Liver (tissue), 9 donors: ENCODE data around the gene AGTR2. TPM values are rescaled to one million over a fixed set of nuclear protein-coding genes. Genes with fewer than 3 reads are reported as not detected.

ENCODE experiments used
- DNase-seq: peaks from one replicate; pipeline ENCODE4 v3.0.0-alpha.2; 2017; ENCODE audit warnings: low spot score
- H3K27ac ChIP-seq, 2 donors: one replicate each; pipeline ENCODE4 v1.7.0; 2013; ENCODE audit warnings: inconsistent platforms in 2 of 2, low read length in 2 of 2, control low read depth in 1 of 2, low read depth in 1 of 2, mild to moderate bottlenecking in 1 of 2
- H3K27me3 ChIP-seq, 4 donors: one replicate each; pipeline versions ENCODE4 v1.6.1 to v1.7.0; 2013; ENCODE audit warnings: low read length in 3 of 4, inconsistent platforms in 1 of 4, mild to moderate bottlenecking in 1 of 4, moderate library complexity in 1 of 4; ENCODE audit not compliant: control insufficient read depth in 4 of 4, insufficient read depth in 4 of 4
- H3K36me3 ChIP-seq, 4 donors: one replicate each; pipeline versions ENCODE4 v1.6.1 to v1.7.0; 2013; ENCODE audit warnings: low read length in 3 of 4, mild to moderate bottlenecking in 3 of 4, low read depth in 1 of 4, moderate library complexity in 1 of 4; ENCODE audit not compliant: control insufficient read depth in 4 of 4, insufficient read depth in 3 of 4
- H3K4me1 ChIP-seq, 4 donors: one replicate each; pipeline versions ENCODE4 v1.6.1 to v1.7.0; 2013; ENCODE audit warnings: low read length in 3 of 4, mild to moderate bottlenecking in 3 of 4, moderate library complexity in 1 of 4; ENCODE audit not compliant: control insufficient read depth in 4 of 4, insufficient read depth in 4 of 4
- H3K4me3 ChIP-seq, 3 donors: one replicate each; pipeline versions ENCODE4 v1.6.1 to v1.7.0; 2013; ENCODE audit warnings: low read length in 3 of 3, control low read depth in 1 of 3, low read depth in 1 of 3, mild to moderate bottlenecking in 1 of 3
- H3K9ac ChIP-seq, 2 donors: one replicate each; pipeline ENCODE4 v1.7.0; 2013; ENCODE audit warnings: low read length in 2 of 2, mild to moderate bottlenecking in 2 of 2, moderate library complexity in 2 of 2, control low read depth in 1 of 2, low read depth in 1 of 2
- H3K9me3 ChIP-seq, 4 donors: one replicate each; pipeline versions ENCODE4 v1.6.1 to v1.7.0; 2013; ENCODE audit warnings: low read length in 3 of 4; ENCODE audit not compliant: control insufficient read depth in 4 of 4
- ATF3 ChIP-seq: IDR thresholded peaks from 2 replicates; pipeline ENCODE4 v1.6.1; 2016; ENCODE audit warnings: antibody characterized with exemption
- EGR1 ChIP-seq, 2 donors: IDR thresholded peaks; 2 replicates each; pipeline ENCODE4 v1.6.1; 2016 to 2018; ENCODE audit warnings: antibody characterized with exemption in 2 of 2, low read depth in 2 of 2
- FOXA1 ChIP-seq: IDR thresholded peaks from 2 replicates; pipeline ENCODE4 v1.6.1; 2016; ENCODE audit warnings: antibody characterized with exemption
- FOXA2 ChIP-seq: IDR thresholded peaks from 2 replicates; pipeline ENCODE4 v1.6.1; 2016; ENCODE audit warnings: antibody characterized with exemption
- GABPA ChIP-seq, 2 donors: IDR thresholded peaks in 1 of 2; conservative IDR thresholded peaks in 1 of 2; 2 replicates each; pipeline ENCODE4 v1.6.1; 2016; ENCODE audit warnings: antibody characterized with exemption in 2 of 2, mild to moderate bottlenecking in 1 of 2, moderate library complexity in 1 of 2
- HNF4A ChIP-seq, 2 donors: conservative IDR thresholded peaks; 2 replicates each; pipeline ENCODE4 v1.6.1; 2016; ENCODE audit warnings: antibody characterized with exemption in 2 of 2, mild to moderate bottlenecking in 2 of 2
- HNF4G ChIP-seq: IDR thresholded peaks from 2 replicates; pipeline ENCODE4 v1.6.1; 2016; ENCODE audit warnings: antibody characterized with exemption
- NR2F2 ChIP-seq: IDR thresholded peaks from 2 replicates; pipeline ENCODE4 v1.6.1; 2016; ENCODE audit warnings: antibody characterized with exemption
- RAD21 ChIP-seq, 2 donors: IDR thresholded peaks; 2 replicates each; pipeline ENCODE4 v1.6.1; 2016; ENCODE audit warnings: antibody characterized with exemption in 2 of 2, mild to moderate bottlenecking in 2 of 2
- REST ChIP-seq: IDR thresholded peaks from 2 replicates; pipeline ENCODE4 v1.6.1; 2016; ENCODE audit warnings: antibody characterized with exemption, mild to moderate bottlenecking
- RXRA ChIP-seq, 2 donors: IDR thresholded peaks; 2 replicates each; pipeline ENCODE4 v1.6.1; 2017 to 2018; ENCODE audit warnings: antibody characterized with exemption in 2 of 2, mild to moderate bottlenecking in 1 of 2
- YY1 ChIP-seq: IDR thresholded peaks from 2 replicates; pipeline ENCODE4 v1.6.1; 2016; ENCODE audit warnings: antibody characterized with exemption, mild to moderate bottlenecking
- ZBTB33 ChIP-seq: IDR thresholded peaks from 2 replicates; pipeline ENCODE4 v1.6.1; 2016; ENCODE audit warnings: antibody characterized with exemption
- WGBS: extraction: QIAGEN DNeasy Blood & Tissue Kit; methylation state at CpG from one replicate; pipeline ENCODE4 v1.1.7; 2013; 5-methylcytosine and 5-hydroxymethylcytosine counted together
- polyA plus RNA-seq, 2 donors: library from polyadenylated mRNA; stranded (reverse) in 1 of 2; unstranded in 1 of 2; fragments of 200-250 nt in 1 of 2; fragments of >200 nt in 1 of 2; fragmentation: Nextera tagmentation in 1 of 2; extraction: Ambion mirVana in 1 of 2; gene quantifications; one replicate each; pipeline versions ENCODE4 v1.2.1 to v1.2.3, GENCODE V29; 2013 to 2015
- total RNA-seq, 2 donors: library from RNA; depleted of rRNA; stranded (reverse); fragments of >200 nt; gene quantifications; one replicate each; pipeline ENCODE4 v1.2.3, GENCODE V29; 2014
- TF ChIP-seq, protein P1 (sequence below): IDR thresholded peaks from 2 replicates; pipeline ENCODE4 v1.6.1; 2016; ENCODE audit warnings: antibody characterized with exemption
- TF ChIP-seq, protein P2 (sequence below): fragments of 150-350 bp; IDR thresholded peaks from 2 replicates; pipeline ENCODE4 v1.5.1; 2017; ENCODE audit warnings: improper control_type of control experiment, low read depth, low read length; ENCODE audit not compliant: missing input control
- donor health status: healthy.
- donor health status: healthy.
- donor health status: healthy.
- donor health status: healthy.
- donor health status: healthy.

Gene AGTR2, protein sequence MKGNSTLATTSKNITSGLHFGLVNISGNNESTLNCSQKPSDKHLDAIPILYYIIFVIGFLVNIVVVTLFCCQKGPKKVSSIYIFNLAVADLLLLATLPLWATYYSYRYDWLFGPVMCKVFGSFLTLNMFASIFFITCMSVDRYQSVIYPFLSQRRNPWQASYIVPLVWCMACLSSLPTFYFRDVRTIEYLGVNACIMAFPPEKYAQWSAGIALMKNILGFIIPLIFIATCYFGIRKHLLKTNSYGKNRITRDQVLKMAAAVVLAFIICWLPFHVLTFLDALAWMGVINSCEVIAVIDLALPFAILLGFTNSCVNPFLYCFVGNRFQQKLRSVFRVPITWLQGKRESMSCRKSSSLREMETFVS
- total RNA-seq (under 1 TPM in 1 of 2 donors, not detected in 1; 0.05 TPM), polyA plus RNA-seq (not detected)

GRCh38 chrX:116170511-116170910 is at the start of gene AGTR2:
Gene AGTR2, plus strand, starts transcription at chrX:116170744. Its CDS starts 1,537 bp downstream, at chrX:116172281.
- TF ChIP-seq EGR1 (IDR thresholded peaks at IDR 0.05; ENCODE audit: low read depth in 2 of 2) (no peak), REST (no peak), GABPA (IDR thresholded peaks at IDR 0.05 in 1 of 2, conservative IDR thresholded peaks at IDR 0.05 in 1 of 2) (no peak), RXRA (IDR thresholded peaks at IDR 0.05) (no peak), FOXA1 (no peak), RAD21 (IDR thresholded peaks at IDR 0.05) (no peak), HNF4A (conservative IDR thresholded peaks at IDR 0.05) (no peak), ATF3 (no peak), YY1 (no peak), NR2F2 (no peak), ZBTB33 (no peak), HNF4G (no peak), FOXA2 (no peak)
- TF ChIP-seq, protein P1, sequence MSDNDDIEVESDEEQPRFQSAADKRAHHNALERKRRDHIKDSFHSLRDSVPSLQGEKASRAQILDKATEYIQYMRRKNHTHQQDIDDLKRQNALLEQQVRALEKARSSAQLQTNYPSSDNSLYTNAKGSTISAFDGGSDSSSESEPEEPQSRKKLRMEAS = no peak
- TF ChIP-seq, protein P2, sequence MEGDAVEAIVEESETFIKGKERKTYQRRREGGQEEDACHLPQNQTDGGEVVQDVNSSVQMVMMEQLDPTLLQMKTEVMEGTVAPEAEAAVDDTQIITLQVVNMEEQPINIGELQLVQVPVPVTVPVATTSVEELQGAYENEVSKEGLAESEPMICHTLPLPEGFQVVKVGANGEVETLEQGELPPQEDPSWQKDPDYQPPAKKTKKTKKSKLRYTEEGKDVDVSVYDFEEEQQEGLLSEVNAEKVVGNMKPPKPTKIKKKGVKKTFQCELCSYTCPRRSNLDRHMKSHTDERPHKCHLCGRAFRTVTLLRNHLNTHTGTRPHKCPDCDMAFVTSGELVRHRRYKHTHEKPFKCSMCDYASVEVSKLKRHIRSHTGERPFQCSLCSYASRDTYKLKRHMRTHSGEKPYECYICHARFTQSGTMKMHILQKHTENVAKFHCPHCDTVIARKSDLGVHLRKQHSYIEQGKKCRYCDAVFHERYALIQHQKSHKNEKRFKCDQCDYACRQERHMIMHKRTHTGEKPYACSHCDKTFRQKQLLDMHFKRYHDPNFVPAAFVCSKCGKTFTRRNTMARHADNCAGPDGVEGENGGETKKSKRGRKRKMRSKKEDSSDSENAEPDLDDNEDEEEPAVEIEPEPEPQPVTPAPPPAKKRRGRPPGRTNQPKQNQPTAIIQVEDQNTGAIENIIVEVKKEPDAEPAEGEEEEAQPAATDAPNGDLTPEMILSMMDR = no peak
- Histone ChIP-seq H3K27ac (no peak within 1 kb of the TSS), H3K4me1 (no peaks in the 10 kb centered on the region), H3K4me3 (no peak within 1 kb of the TSS), H3K9me3 (no peaks in the 10 kb centered on the region), H3K27me3 (peaks cover 0 to 2% (median 0%) of the 10 kb centered on the region in 4 donors), H3K9ac (no peak within 1 kb of the TSS), H3K36me3 (no peaks in the 10 kb centered on the region)
- WGBS = 55% methylated on average over 3 of the region's 3 CpGs
- no peak for DNase-seq
